Trophoblast cell (in vitro differentiated cells and primary cell): ENCODE data around the gene SPATA7.
A peak's percentile ranks its signal among the peaks of the same experiment; 100 is the strongest.

Experiments
- DNase-seq, 2 donors: peaks; one replicate each; pipeline ENCODE4 v3.0.0-alpha.2; 2016
- H2AFZ ChIP-seq: 2 replicates; pipeline ENCODE4 v1.6.1; 2013; ENCODE audit warnings: low read length, moderate library complexity, mild to moderate bottlenecking; ENCODE audit not compliant: insufficient read depth, poor library complexity
- H2AK5ac ChIP-seq: 2 replicates; pipeline ENCODE4 v1.6.1; 2013; ENCODE audit warnings: mild to moderate bottlenecking, low read length
- H2BK120ac ChIP-seq: 2 replicates; pipeline ENCODE4 v1.6.1; 2013; ENCODE audit warnings: low read length, mild to moderate bottlenecking, moderate library complexity; ENCODE audit not compliant: insufficient read depth, poor library complexity
- H2BK12ac ChIP-seq: 2 replicates; pipeline ENCODE4 v1.6.1; 2013; ENCODE audit warnings: mild to moderate bottlenecking, low read length, moderate library complexity
- H2BK5ac ChIP-seq: 2 replicates; pipeline ENCODE4 v1.6.1; 2013; ENCODE audit warnings: low read length, low read depth, moderate library complexity, mild to moderate bottlenecking; ENCODE audit not compliant: poor library complexity
- H3K14ac ChIP-seq: 2 replicates; pipeline ENCODE4 v1.6.1; 2013; ENCODE audit warnings: mild to moderate bottlenecking, low read length
- H3K18ac ChIP-seq: 2 replicates; pipeline ENCODE4 v1.6.1; 2013; ENCODE audit warnings: mild to moderate bottlenecking, low read length
- H3K23ac ChIP-seq: 2 replicates; pipeline ENCODE4 v1.6.1; 2013; ENCODE audit warnings: low read length
- H3K27ac ChIP-seq: 2 replicates; pipeline ENCODE4 v1.5.1; 2013; ENCODE audit warnings: low read depth, mild to moderate bottlenecking, inconsistent platforms, low read length, moderate library complexity
- H3K27me3 ChIP-seq: 2 replicates; pipeline ENCODE4 v1.6.1; 2013; ENCODE audit warnings: inconsistent platforms, mild to moderate bottlenecking, low read length, moderate library complexity; ENCODE audit not compliant: insufficient read depth
- H3K36me3 ChIP-seq, 2 experiments: 1 replicate in 1 of 2; 2 replicates in 1 of 2; pipeline ENCODE4 v1.6.1; 2013; ENCODE audit warnings: low read length in 2 of 2, mild to moderate bottlenecking in 2 of 2, moderate library complexity in 1 of 2; ENCODE audit not compliant: insufficient read depth in 2 of 2, control insufficient read depth in 1 of 2
- H3K4ac ChIP-seq: 2 replicates; pipeline ENCODE4 v1.6.1; 2013; ENCODE audit warnings: low read depth, mild to moderate bottlenecking, low read length, moderate library complexity
- H3K4me1 ChIP-seq, 2 experiments: 1 replicate in 1 of 2; 2 replicates in 1 of 2; pipeline ENCODE4 v1.6.1; 2013; ENCODE audit warnings: low read length in 2 of 2, mild to moderate bottlenecking in 2 of 2, moderate library complexity in 1 of 2; ENCODE audit not compliant: insufficient read depth in 2 of 2, control insufficient read depth in 1 of 2
- H3K4me2 ChIP-seq: 2 replicates; pipeline ENCODE4 v1.6.1; 2013; ENCODE audit warnings: inconsistent platforms, mild to moderate bottlenecking, low read length, moderate library complexity
- H3K4me3 ChIP-seq: 2 replicates; pipeline ENCODE4 v1.5.1; 2013; ENCODE audit warnings: mild to moderate bottlenecking, low read depth, low read length, inconsistent platforms
- H3K79me1 ChIP-seq: one replicate; pipeline ENCODE4 v1.6.1; 2013; ENCODE audit warnings: low read length
- H3K79me2 ChIP-seq: 2 replicates; pipeline ENCODE4 v1.6.1; 2013; ENCODE audit warnings: low read length, mild to moderate bottlenecking; ENCODE audit not compliant: control insufficient read depth, insufficient read depth, poor library complexity
- H3K9ac ChIP-seq: 2 replicates; pipeline ENCODE4 v1.6.1; 2013; ENCODE audit warnings: mild to moderate bottlenecking, low read length
- H3K9me3 ChIP-seq: 2 replicates; pipeline ENCODE4 v1.6.1; 2013; ENCODE audit warnings: low read depth, mild to moderate bottlenecking, control low read depth, inconsistent platforms, low read length; ENCODE audit not compliant: insufficient read depth
- H4K12ac ChIP-seq: 2 replicates; pipeline ENCODE4 v1.6.1; 2013; ENCODE audit warnings: low read depth, mild to moderate bottlenecking, low read length, moderate library complexity
- H4K8ac ChIP-seq: 2 replicates; pipeline ENCODE4 v1.6.1; 2013; ENCODE audit warnings: low read depth, mild to moderate bottlenecking, low read length, moderate library complexity
- H4K91ac ChIP-seq: one replicate; pipeline ENCODE4 v1.6.1; 2013; ENCODE audit warnings: low read depth, mild to moderate bottlenecking, low read length, moderate library complexity
- WGBS: extraction: QIAGEN DNeasy Blood & Tissue Kit; methylation state at CpG from one replicate; pipeline ENCODE4 v1.1.7; 2013; ENCODE audit warnings: missing lambda C conversion rate; ENCODE audit not compliant: insufficient read length, insufficient coverage; ENCODE audit errors: extremely low coverage; 5-methylcytosine and 5-hydroxymethylcytosine counted together

The SPATA7 gene

GRCh38 chr14:88359500-88359899 lies 26.0 kb upstream of the SPATA7 start:
- no peak overlapping the region for H3K27ac ChIP-seq
- no peak overlapping the region for H4K8ac ChIP-seq
- no peak overlapping the region for H3K9ac ChIP-seq
- no peaks in the 10 kb centered on the region for H3K79me2 ChIP-seq
- no peak overlapping the region for H4K91ac ChIP-seq
- no peak overlapping the region for H2BK120ac ChIP-seq
- H2AK5ac ChIP-seq = no peak overlapping the region
- no peaks in the 10 kb centered on the region for H3K4me1 ChIP-seq
- H2AFZ ChIP-seq = no peak overlapping the region
- no peaks in the 10 kb centered on the region for H3K27me3 ChIP-seq
- H2BK5ac ChIP-seq = no peak overlapping the region
- no CpG with 5 or more reads among the region's 2 CpGs for WGBS
- H3K36me3 ChIP-seq = no peaks in the 10 kb centered on the region
- no peak overlapping the region for H3K4me3 ChIP-seq
- H3K23ac ChIP-seq = no peak overlapping the region
- no peak overlapping the region for H2BK12ac ChIP-seq
- no peak overlapping the region for H4K12ac ChIP-seq
- no peak overlapping the region for H3K4ac ChIP-seq
- no peak for DNase-seq
- H3K18ac ChIP-seq = no peak overlapping the region
- no peaks in the 10 kb centered on the region for H3K9me3 ChIP-seq
- H3K79me1 ChIP-seq = no peaks in the 10 kb centered on the region
- H3K4me2 ChIP-seq = no peak overlapping the region
- H3K14ac ChIP-seq = no peak overlapping the region

- no peak overlapping the region for H3K4me3 ChIP-seq
- H3K79me2 ChIP-seq = no peaks in the 10 kb centered on the region
- H3K36me3 ChIP-seq = no peaks in the 10 kb centered on the region
- H3K23ac ChIP-seq = no peak overlapping the region
- no peak overlapping the region for H3K27ac ChIP-seq
- DNase-seq = no peak
- H3K4me1 ChIP-seq = no peaks in the 10 kb centered on the region
- no peak overlapping the region for H4K12ac ChIP-seq
- no peak overlapping the region for H3K9ac ChIP-seq
- H3K4ac ChIP-seq = no peak overlapping the region
- H3K79me1 ChIP-seq = no peaks in the 10 kb centered on the region
- no peak overlapping the region for H4K91ac ChIP-seq
- no peak overlapping the region for H3K18ac ChIP-seq
- H2AFZ ChIP-seq = no peak overlapping the region
- no peaks in the 10 kb centered on the region for H3K9me3 ChIP-seq
- H4K8ac ChIP-seq = no peak overlapping the region
- H3K27me3 ChIP-seq = no peaks in the 10 kb centered on the region
- no peak overlapping the region for H2BK12ac ChIP-seq
- H3K14ac ChIP-seq = no peak overlapping the region
- WGBS = no CpG with 5 or more reads among the region's 4 CpGs
- H2BK5ac ChIP-seq = no peak overlapping the region
- no peak overlapping the region for H3K4me2 ChIP-seq
- H2BK120ac ChIP-seq = no peak overlapping the region
- H2AK5ac ChIP-seq = no peak overlapping the region
Observed at GRCh38 chr14:88363644-88364043, 21.8 kb upstream of the SPATA7 start.

DNA sequence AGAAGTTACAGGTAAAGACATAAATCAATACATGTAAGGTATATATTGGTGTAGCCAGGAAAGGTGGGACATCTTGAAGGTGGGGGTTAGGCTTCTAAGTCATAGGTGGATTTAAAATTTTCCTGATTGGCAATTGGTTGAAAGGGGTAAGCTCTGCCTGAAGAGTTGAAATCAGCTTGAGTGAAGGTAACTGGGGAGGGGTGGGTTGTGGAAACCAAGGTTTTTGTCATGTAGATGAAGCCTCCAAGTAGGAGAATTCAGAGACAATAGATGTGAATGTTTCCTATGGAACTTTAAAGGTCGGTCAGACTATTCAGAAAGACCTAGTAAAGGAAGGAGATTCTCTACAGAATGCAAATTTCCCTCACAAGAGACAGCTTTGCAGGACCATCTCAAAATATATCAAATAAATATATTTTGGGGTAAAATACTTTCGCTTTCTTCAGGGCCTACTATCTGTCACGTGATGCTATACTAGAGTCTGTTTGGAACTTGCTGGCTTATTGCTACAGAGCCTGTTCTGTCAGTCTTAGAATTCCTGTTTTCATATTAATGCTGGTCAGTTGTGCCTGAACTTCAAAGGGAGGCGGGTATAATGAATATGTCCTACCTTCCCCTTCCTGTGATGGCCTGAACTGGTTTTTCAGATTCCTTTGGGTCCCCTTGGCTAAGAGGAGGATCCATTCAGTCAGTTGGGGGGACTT lies 20.6 kb upstream of the SPATA7 start:
- H2BK120ac ChIP-seq = no peak overlapping the region
- H3K9me3 ChIP-seq = no peaks in the 10 kb centered on the region
- H3K27ac ChIP-seq = no peak overlapping the region
- no peak overlapping the region for H3K9ac ChIP-seq
- no peak overlapping the region for H4K8ac ChIP-seq
- no peak overlapping the region for H3K18ac ChIP-seq
- no peak overlapping the region for H3K23ac ChIP-seq
- H3K14ac ChIP-seq = no peak overlapping the region
- no peak overlapping the region for H2AFZ ChIP-seq
- no peak overlapping the region for H3K4me3 ChIP-seq
- H4K12ac ChIP-seq = no peak overlapping the region
- peak in 1 of 2 donors; percentile 70 for DNase-seq
- no peaks in the 10 kb centered on the region for H3K79me2 ChIP-seq
- no peak overlapping the region for H2BK5ac ChIP-seq
- no peaks in the 10 kb centered on the region for H3K36me3 ChIP-seq
- no peak overlapping the region for H4K91ac ChIP-seq
- H3K79me1 ChIP-seq = no peaks in the 10 kb centered on the region
- no peak overlapping the region for H3K4me2 ChIP-seq
- no CpG with 5 or more reads among the region's 4 CpGs for WGBS
- H3K4me1 ChIP-seq = no peaks in the 10 kb centered on the region
- no peak overlapping the region for H2AK5ac ChIP-seq
- H2BK12ac ChIP-seq = no peak overlapping the region
- no peaks in the 10 kb centered on the region for H3K27me3 ChIP-seq
- no peak overlapping the region for H3K4ac ChIP-seq

DNA sequence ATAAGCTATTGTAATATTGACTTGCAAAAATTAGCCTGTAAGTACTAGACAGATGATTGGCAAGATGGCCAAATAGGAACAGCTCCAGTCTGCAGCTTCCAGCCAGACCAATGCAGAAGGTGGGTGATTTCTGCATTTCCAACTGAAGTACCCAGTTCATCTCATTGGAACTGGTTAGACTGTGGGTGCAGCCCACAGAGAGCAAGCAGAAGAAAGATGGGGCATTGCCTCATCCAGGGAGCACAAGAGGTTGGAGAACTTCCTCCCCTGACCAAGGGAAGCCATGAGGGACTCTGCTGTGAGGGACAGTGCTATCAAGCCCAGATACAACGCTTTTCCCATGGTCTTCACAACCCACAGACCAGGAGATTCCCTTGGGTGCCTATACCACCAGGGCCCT lies 16.0 kb upstream of the SPATA7 start:
- Histone ChIP-seq H3K4me2 (no peak overlapping the region), H3K23ac (no peak overlapping the region), H2BK12ac (no peak overlapping the region), H3K4me1 (no peaks in the 10 kb centered on the region), H3K4me3 (no peak overlapping the region), H3K27ac (no peak overlapping the region), H3K36me3 (no peaks in the 10 kb centered on the region), H4K91ac (no peak overlapping the region), H4K12ac (no peak overlapping the region), H2AFZ (no peak overlapping the region), H3K9ac (no peak overlapping the region), H3K14ac (no peak overlapping the region), H4K8ac (no peak overlapping the region), H3K79me2 (no peaks in the 10 kb centered on the region), H2BK120ac (no peak overlapping the region), H3K9me3 (no peaks in the 10 kb centered on the region), H3K4ac (no peak overlapping the region), H3K27me3 (no peaks in the 10 kb centered on the region), H2BK5ac (no peak overlapping the region), H2AK5ac (no peak overlapping the region), H3K18ac (no peak overlapping the region), H3K79me1 (no peaks in the 10 kb centered on the region)
- no peak for DNase-seq
- no CpG with 5 or more reads among the region's 1 CpG for WGBS
